ENCODE data around the gene RASA1. TPM values are rescaled to one million over a fixed set of nuclear protein-coding genes. Genes with fewer than 3 reads are reported as not detected.
A peak's percentile ranks its signal among the peaks of the same experiment; 100 is the strongest.

Gene RASA1
- total RNA-seq, 1 donor from 2014 or later: 34.1 TPM

DNA sequence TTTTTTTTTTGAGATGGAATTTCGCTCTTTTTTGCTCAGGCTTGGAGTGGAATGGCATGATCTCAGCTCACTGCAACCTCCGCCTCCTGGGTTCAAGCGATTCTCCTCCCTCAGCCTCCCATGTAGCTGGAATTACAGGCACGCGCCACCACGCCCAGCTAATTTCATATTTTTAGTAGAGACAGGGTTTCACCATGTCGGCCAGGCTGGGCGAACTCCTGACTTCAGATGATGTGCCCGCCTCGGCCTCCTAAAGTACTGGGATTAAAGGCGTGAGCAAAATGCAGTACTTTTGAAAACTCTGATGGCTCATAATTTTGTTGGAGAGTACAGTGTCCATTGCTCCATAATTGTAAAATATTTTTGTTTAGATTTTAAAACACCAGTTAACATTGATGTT lies 92.4 kb downstream of the RASA1 start:
- no peak for DNase-seq (ENCODE audit: low read depth in 2 of 2)

DNA sequence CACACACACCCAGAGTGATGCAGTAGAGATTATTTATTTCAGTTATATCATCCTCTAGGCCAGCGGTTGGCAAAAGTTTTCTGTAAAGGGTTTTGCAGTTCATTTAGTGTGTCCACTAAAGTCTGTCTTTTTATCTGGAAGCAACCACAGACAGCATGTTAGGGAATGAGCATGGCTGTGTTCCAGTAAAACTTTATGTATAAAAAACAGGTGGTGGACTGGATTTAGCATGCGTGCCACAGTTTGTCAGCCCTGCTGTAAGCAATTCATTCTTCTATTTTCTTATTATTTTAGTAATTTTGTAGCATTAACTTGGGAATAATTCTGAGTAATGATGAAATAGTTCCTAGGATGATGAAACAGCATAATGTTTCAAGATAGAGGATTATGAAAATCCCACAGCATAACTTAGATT lies 93.4 kb downstream of the RASA1 start:
- DNase-seq (ENCODE audit: low read depth in 2 of 2): no peak

DNA sequence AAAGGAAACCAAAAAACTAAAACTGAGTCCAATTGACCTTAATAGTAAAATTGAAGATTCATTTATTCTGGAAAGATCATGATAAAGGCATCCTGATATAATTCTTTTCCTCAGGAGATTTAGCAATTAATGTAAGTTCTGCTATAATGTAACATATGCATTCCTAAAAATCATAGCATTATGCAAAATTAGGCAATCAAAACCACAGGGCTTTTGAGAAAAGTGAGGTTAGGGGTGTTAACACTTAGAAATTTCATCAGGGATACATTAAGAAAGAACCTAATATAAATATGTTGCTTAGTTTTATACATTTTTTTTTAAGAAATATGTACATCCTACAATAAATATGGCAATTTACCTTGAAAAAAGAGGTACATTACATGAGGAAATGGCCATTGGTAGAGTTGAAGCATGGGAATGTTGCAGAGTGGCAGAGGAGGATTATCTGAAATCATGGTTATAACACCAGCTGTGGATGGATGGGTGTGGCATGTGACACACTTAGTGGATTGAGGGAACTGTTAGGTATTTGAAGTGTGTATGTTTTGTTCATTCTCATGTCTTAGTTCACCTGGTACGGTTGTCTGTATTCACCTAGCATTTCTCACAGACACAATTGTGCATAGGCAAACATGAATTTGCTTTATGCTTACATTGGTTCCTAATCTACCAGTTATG lies 94.0 kb downstream of the RASA1 start:
- DNase-seq (ENCODE audit: low read depth in 2 of 2): no peak

DNA sequence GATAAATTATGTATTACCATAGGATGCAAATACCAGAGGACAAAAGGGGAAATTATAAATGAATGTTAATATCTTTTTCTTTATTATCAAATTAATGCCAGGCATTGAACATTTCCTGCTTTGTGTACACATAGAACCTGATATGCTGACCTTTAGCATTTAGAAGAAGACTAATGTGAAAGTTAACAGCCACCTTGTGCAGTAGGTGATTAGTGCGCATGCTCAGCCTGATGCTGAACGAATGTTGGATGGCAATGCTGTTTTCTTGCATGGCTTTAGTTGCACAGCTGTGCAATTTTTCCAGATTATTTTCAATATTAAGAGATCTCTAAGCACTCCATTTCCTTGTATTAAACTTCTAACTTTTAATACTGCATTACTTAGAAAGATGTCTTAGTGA lies 99.6 kb downstream of the RASA1 start:
- no peak for DNase-seq (ENCODE audit: low read depth in 2 of 2)

DNA sequence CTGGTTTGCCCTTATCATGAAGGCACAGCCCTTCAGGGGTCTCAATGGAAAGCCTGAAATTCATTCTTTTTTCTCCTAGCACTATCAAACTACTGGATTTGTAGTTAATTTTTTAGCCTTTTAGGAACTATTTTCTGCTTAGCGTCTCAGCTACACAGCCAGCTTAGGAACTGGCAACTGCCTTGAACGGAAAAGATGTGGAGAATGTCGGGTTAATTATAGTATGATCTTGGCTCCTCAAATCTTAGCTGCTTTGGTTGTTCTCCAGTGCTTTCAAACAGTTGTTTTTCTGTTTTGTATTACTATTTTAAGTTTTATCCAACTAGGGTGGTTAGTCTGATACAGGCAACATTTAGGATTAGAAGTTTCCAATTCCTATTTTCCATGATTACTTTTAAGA lies 100.9 kb downstream of the RASA1 start:
- DNase-seq (ENCODE audit: low read depth in 2 of 2): no peak

DNA sequence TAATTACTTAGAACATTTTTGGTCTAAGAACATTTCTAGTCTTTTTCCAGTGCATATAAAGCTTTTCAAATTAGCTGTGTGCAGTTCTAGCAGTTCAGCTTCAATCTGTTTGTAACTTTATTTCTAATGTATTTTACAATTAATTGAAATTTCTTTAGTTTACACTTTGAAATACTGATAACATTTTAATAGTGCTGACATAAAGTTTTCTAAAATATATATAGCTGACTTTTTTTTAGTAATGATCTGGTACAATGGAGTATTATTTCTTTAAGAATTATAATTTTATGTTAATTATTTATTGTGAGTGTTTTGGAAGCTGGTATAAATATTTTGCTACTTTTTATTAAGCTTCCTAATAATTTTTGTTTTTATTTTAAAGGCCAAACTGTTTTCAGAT lies 101.7 kb downstream of the RASA1 start:
- no peak for DNase-seq (ENCODE audit: low read depth in 2 of 2)

DNA sequence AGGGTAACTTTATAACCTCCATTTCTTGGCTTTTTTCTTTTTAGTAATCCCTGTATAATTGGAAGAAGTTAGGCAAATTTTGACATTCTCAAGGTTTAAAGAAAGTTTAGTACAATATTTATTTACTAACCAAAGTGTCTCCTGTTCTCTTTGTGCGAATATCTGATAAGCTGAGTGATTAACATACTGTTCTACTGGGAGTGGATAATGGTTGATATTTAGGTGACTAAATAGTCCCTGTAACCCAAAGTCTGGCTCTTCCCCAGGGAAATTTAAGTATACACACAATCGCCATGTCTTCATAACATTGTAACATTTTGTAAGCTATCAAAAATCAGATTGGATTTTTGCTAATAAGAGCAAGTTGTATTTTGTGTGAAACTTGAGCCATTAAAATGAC lies 105.0 kb downstream of the RASA1 start:
- no peak for DNase-seq (ENCODE audit: low read depth in 2 of 2)

DNA sequence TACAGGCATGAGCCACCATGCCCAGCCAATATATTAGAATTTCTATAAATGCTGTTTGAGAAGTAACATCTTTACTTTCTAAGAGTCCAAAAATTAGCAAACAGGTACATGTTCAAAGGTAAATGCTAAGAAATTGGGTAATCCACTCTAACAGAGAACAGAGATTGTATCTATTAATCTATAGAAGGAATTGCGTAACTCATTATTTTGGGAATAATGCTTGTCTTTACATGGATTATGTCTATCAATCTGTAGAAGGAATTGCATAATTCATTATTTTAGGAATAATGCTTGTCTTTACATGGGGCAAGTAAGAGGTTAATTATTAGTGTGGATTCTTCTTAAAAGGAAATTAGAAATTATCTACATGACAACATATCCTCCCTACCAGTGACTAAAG lies 114.5 kb downstream of the RASA1 start:
- no peak for DNase-seq (ENCODE audit: low read depth in 2 of 2)

DNA sequence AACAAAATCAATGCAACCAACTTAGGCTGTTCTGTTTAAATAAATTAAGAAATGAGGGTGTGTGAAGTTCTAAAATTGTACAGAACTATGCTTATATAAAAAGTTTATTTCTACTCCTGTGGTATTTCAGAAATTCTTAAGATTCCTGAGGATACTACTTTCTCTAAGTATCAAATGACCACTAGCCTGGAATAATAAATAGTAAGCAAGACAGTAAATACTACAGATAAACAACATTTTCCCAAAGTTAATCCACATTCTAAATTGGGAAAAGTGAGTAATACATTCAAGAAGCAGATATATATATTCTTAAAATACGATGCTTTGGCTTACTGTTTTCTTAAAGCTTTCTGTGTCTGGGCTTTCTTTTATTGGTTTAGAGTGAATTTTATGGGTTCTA lies 115.5 kb downstream of the RASA1 start:
- no peak for DNase-seq (ENCODE audit: low read depth in 2 of 2)

DNA sequence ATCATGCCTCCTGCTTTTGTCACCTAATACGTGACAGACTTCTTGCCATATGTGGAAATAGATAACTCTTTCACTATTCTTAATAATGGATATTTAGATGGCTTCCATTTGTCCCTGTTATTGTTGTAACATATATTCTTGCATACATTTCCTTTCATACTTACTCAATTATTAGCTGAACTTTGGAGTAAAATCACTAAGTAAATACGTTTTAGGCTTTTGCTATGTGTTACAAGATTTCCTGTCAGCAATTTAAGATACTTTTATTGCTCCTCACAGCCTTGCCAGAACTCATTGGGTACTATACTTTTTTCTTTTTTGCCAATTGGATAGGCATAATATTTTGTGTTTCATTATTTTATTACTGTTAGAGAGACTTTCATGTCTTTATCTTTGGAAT lies 118.1 kb downstream of the RASA1 start:
- no peak for DNase-seq (ENCODE audit: low read depth in 2 of 2)

DNA sequence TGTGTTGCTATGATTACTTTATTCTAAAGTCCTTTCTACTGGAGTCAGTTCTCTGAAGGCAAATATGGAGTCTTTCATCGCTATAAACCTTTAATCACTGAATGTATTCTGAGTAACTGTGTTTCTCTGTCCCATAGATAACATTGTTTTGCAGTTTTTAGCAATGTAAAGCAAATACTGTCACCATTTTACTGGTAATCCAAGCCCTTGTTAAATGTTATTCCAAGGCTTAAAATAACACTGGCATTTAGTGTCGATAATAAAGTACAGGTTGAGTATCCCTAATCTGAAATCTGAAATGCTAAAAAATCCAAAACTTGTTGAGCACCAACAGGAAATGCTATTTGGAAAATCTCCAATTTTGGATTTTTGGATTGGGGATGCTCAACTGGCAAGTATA lies 120.4 kb downstream of the RASA1 start:
- DNase-seq (ENCODE audit: low read depth in 2 of 2): no peak

DNA sequence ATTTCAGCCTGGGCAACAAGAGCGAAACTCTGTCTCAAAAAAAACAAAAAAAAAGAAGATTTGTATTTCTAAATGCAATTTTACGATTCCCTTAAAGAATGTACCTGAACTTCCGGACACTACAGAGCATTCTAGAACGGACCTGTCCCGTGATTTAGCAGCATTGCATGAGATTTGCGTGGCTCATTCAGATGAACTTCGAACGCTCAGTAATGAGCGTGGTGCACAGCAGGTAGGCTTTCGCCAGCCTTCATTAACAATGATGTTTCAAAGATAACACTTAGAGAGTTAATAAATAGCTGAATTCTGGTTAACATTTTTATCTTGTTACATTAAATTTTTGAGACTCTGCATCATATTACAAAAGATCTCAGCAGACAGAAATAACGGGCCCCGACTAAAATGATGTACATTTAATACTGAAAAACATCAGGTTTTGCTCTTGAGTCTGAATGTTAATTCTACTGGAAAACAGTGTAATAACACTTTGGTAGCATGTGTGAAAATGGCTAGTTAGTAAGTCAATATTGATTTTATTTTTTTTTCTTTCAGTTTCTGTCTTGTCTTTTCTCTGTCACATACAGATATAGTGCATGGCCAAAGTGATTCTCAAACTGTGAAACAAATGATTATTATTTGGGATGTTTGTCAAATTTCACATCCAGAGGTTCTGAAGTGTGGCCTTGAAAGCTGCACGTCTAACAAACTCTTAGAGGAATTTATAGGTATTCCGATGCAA lies 121.8 kb downstream of the RASA1 start:
- DNase-seq (ENCODE audit: low read depth in 2 of 2): no peak

DNA sequence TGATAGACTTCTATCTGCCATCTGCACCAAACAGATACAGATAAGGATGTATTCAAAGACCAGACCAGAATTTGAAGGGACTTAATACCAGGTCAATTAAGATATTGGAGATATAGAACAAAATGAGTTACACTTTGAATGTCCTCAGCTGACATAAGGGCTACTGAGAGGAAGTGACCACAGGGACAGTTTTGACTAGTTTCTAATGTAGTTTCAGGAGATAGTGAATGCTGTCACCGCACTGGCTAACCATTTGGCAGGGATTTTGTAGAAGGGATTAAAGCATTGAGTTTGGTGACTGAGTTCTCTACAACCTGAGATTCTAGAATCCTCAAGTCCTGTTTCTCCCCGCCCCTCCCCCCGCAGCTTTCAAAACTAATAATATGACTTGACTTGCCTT lies 122.4 kb downstream of the RASA1 start:
- DNase-seq (ENCODE audit: low read depth in 2 of 2): no peak

DNA sequence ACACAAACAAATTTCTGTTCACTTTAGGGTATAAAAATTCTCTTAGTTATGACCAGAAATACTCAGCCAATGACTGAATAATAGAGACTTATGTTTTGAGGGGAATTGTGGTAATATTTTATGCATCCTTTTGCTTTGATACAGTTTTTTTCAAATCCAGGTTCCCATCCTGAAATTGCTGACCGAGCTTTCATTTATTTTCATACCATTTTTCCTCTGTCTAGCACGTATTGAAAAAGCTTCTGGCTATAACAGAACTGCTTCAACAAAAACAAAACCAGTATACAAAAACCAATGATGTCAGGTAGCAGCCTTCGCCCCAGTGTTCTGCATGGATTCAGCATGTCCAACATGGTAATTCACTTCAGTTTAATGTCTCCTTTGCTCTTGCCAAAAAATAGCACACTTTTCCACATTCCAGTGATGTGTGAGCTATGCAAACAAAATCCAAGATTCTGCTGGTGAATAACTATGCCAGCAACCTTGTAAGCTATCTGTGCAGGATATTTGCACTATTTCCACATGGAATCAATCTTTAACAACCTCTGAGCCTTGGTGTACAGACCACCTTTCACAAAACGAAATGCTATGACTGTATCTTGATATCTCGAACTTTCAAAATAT lies 123.0 kb downstream of the RASA1 start:
- DNase-seq (ENCODE audit: low read depth in 2 of 2): no peak

DNA sequence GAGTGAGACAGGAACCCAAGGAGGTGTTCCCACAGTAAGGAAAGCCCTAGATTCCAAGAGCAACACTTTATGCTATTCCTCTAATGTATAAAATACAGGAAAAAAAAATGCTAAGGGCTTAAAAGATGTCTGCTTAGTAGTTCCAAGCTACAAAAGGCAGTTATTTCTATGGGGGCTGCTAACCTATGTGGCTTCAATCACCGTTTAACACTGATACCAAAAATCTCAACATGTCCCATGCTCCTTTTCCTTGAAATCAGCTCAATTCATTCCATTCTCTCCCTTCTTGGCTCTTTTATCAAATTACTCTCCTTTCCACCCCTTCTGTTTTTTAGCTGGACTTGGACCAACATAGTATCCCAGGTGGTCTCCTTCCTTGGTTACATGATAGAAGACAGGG lies 124.5 kb downstream of the RASA1 start:
- no peak for DNase-seq (ENCODE audit: low read depth in 2 of 2)

DNA sequence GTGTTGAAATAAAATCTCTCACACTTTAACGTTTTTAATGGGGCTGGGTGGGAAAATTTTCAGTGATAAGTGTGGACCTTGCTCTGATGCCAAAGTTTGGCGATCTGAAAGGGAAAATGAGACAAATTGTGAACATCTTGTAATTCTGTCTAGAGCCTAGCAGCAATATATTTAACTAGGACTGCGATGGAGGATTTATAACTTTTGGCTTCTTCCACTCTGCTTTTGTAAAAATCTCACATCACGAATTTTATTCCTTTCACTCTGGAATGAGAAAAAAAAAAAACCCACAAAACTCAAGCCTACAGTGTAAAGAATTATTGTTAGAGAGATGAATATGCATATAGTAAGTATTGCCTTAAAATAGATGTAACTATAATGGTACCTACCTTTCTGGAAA lies 125.1 kb downstream of the RASA1 start:
- no peak for DNase-seq (ENCODE audit: low read depth in 2 of 2)

DNA sequence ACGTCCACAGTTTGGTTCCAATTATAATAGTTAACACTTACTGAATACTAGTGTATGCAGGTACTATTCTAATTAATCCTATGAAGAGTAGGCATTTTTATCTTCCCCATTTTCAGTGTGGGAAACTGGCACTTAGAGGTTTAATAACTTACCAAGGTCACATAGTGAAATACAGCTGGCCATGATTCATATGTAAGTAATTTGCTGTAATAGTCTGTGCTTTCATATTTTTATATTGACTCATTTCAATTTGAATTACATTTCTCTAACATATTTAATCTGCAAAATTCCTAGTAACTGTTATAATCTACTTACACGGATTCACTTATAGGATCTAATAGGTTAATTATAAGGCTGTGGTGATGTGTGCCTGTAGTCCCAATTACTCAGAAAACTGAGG lies 125.6 kb downstream of the RASA1 start:
- DNase-seq (ENCODE audit: low read depth in 2 of 2): peak in 1 of 2 donors; percentile 75

DNA sequence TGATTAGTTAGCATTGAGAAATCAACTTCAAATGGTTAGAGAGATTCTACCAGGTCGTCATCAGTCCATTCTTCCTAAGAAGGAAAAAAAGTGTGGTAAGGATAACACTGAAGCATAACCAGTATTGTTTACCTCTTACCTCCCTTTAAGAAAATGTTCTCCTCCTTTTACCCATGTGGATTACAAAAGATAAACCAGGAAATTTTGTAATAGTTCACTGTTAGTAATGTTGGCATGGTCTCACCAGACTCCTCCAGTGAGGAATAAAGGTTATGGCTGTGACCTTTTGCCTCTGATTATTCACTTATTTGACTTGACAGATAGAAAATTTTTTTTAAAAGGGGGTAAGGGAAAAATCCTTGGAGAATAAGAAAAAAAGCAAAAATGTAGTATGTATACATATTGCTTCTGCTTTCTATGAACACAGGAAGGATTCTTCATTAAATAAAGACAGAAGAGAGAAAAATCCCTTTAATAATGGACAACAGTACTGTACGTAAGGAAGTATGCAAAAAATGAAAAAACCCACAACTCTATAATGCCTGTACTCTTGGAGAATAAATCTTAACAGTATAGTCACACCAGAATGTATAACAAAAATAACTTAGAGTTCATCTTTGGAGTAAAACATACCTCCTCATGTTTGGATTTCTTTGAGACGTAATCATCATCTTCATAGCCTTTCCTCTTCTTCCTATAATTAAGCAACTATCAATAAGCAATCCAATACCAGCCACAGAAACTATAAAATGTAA lies 126.9 kb downstream of the RASA1 start:
- DNase-seq (ENCODE audit: low read depth in 2 of 2): peak in 1 of 2 donors; percentile 13

DNA sequence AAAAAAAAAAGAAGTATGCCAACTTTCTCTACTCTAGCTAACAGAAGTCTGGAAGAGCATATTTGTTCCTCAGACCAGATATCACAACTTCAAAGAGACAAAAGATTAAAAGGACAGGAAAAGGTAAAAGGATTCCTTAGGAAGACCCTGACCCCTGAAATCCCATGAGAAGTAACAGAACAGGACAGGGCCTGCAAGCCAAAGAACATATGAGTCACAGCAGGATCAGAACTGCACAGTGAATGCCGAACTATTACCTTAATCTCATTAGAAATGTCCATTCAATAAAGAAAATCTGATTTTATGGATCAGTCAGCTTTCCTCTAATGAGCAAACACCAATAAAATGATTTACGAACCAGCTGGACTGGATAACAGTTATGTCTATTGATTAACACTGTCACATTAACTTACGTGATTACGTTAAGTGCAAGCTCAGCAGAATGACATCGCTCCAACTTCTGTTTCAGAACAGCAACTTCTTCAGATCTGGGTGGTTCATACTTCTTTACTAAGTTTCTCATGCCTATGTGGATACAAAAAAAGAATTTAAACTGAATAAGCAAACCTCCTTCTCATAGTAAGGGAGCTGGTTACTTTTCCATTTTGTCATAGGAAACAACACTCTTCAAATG lies 131.4 kb downstream of the RASA1 start:
- DNase-seq (ENCODE audit: low read depth in 2 of 2): peak in 1 of 2 donors; percentile 14

DNA sequence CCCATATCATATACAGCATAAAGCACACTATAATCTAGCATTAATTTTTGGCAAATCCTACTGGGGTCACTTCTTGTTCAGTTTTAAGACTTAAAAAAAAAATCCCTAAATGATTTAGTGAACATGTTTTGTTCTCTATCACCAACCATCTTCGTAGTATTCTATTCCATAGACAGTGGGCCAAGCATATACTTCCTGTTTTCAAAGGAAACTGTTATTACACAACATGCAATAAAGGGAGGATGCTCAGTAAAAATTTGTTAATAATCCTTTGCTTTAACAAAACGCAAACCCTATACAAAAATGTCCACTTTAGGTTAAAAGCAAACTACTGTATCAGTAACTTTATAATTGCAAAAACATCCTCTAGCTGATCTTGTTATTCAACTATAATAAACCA lies 132.0 kb downstream of the RASA1 start:
- no peak for DNase-seq (ENCODE audit: low read depth in 2 of 2)

DNA sequence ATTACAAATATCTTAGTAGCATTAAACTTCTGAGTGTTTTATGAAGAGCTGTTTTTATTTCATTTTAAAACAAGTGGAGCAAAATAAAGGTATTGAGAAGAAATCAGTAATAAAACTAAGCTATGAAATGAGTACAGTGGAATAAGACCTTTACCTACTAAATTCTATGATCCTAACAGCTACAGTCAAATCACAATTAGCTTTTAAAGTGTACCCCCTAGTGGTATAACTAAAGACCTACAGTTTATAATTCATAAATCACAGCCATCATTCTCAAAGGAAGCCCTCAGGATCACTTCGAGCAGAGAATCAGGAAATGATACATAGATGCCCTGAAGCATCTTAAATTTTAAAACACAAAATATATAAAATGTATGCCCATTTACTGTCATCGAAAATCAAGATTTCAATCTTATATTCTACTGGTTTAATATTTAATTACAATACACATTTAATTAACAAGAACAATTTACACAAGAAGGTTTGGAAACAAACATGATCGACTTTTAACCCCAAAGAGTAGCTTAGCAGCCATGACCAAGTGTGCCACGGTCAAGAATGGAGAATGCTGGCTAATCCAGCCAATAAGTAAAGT lies 132.7 kb downstream of the RASA1 start:
- DNase-seq (ENCODE audit: low read depth in 2 of 2): peak; percentile 30 to 54
